HG02981 (cell line): ENCODE results near the gene CCM2L.

Source experiments
- ATAC-seq: cut with Tn5 transposase; IDR thresholded peaks from one replicate; pipeline ENCODE4 v1.9.1; 2021; ENCODE audit warnings: mild to moderate bottlenecking, moderate library complexity; ENCODE audit not compliant: unreplicated experiment

The CCM2L gene

DNA sequence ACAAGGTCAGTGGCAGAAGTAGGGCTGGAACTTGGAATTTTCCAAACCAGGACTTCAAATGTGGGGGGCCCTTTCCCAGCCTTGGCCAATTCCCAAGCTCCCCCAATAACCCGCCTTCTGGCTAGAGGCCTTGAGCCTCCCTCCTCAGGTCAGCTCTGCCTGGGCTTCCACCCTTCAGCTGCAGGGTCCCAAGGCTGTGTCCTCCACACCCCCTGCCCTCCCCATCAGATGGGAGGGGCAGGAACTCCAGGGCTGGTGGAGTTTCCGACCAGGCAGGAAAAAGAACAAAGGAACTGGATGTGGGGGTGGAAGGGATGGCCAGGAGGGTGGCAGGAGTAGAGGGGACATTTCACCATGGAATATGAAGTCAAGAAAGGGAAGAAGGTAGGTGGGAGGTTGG is at the start of gene CCM2L:
Gene CCM2L, plus strand, starts transcription at position 338 of the 400 bp plus-strand sequence. Its CDS starts 17 bp downstream, at position 355.
- ATAC-seq, result no peak

DNA sequence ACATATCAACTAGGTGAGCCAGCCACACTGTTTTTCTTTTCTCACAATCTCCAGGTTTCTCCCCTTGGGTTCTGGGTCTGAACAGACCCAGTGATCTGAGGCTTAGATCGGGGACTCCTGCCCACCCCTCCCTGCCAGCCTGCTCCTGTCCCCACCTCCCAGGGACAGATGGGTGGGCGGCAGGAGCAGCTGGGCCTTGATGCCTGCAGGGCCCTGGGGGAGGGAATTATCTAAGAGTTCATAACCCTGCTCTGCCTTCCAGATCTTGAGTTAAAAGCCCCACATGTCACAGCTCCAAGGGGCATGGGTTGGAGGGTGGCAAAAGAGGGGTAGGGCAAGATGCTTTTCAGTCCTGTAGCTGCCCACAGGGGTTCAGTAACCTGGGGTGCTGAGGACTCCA is 47.5 kb upstream of the CCM2L start:
- no peak for ATAC-seq

DNA sequence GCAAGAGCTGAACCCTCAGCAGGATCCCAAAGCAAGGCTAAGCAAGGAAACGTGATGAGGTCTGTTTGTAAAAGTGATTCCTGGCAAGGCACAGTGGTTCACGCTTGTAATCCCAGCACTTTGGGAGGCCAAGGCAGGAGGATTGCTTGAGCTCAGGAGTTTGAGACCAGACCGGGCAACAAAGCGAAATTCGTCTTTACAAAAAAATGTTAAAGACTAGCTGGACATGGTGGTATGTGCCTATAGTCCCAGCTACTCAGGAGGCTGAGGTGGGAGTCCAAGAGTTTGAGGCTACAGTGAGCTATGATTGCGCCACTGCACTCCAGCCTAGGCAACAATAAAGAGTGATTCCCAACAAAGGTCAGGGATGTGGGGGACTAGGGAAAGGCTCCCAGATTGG is 46.3 kb upstream of the CCM2L start:
- no peak for ATAC-seq

DNA sequence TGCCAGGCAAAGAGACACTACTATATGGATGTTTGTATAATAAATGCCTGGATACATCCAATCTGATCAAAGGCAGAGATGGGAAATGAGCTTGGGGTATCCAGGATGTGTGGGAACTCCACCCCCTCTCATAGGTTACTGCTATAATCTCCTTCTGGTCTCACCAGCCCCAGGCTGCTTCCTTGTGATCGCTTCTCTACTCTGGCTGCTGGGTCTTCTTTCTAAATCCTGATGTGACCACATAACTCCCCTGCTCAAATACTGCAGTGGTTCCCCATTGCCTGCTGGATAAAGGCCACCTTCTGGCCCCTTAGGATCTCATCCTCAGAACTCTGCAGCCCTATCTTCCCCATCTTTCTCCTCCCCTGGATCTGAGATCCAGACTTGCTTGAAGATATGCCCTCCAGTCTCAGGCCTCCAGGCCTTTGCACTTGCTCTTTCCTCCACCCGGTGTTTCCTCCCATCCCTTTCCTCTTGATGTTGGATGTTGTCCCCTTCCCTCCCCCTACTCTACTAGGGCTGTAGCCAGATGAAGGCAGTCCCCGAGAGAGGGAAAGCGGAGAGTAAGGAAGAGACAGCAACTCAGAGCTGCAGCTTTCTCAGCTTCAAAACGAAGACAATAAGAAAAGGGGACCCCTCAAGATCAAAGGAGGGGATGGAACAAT is 43.1 kb upstream of the CCM2L start:
- ATAC-seq, result no peak

DNA sequence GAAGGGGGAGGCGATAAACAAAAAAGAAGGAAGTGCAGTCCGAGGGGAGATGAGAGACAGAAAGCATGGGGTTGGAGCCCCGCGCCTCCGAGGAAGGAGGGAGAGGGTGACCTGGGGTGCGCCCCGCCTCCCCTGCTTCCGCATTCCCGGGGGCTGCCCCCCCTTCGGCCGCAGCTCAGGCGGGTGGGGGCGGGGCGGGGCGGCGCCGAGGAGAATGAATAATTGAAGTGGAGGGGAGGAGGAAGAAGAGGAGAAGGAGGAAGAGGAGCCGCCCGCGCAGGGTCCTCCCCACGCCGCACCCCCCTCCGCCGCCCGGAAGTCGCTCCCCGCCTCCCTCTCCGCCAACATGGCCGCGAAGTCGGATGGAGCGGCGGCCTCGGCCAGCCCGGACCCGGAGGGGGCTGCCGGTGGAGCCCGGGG is 42.4 kb upstream of the CCM2L start, which contains the start of gene XKR7:
Gene XKR7, plus strand, starts transcription at position 322 of the 420 bp plus-strand sequence. Its CDS starts 25 bp downstream, at position 347.
- no peak for ATAC-seq

DNA sequence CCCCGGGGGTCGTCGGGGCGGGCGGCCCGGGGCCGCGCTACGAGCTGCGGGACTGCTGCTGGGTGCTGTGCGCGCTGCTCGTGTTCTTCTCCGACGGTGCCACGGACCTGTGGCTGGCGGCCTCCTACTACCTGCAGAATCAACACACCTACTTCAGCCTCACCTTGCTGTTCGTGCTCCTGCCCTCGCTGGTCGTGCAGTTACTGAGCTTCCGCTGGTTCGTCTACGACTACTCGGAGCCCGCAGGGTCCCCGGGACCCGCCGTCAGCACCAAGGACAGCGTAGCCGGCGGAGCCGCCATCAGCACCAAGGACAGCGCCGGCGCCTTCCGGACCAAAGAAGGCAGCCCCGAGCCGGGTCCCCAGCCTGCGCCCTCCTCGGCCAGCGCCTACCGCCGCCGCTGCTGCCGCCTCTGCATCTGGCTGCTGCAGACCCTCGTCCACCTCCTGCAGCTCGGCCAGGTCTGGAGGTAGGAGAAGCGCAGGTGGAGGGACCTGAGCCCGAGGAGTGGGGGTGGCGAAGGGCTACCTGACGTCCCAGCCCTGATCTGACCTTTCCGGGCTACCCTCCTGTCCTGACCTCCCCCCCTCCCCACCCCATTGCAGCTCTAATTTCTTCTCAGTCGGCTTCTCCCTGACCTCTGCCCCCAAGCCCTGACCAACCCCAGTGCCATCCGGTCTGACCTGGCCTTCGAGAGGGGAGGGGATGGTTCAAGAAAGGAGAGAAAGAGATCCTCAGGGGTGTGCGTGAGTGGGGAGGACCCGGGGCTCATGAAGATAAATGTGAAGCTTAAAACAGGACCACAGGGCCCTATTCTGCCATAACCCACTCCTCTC is 41.7 kb upstream of the CCM2L start:
- no peak for ATAC-seq

DNA sequence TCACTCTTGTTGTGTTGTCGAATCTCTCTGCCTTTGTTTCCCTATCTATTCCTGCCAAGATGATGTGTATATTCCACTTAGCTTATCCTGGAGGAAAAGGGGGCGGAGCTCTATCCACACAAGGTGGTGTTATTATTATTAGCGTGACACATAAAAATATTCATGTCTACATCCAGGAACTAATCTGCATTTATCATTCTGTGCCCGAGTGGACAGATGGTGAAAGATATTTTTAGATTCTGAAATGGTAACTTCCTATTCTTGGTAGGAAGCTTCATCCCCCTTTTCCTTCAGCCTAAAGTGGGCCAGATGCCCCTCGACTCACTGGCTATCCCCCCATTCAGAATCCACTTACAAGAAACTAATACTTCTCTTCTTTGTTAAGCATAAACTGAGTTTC is 40.2 kb upstream of the CCM2L start:
- ATAC-seq, result no peak

DNA sequence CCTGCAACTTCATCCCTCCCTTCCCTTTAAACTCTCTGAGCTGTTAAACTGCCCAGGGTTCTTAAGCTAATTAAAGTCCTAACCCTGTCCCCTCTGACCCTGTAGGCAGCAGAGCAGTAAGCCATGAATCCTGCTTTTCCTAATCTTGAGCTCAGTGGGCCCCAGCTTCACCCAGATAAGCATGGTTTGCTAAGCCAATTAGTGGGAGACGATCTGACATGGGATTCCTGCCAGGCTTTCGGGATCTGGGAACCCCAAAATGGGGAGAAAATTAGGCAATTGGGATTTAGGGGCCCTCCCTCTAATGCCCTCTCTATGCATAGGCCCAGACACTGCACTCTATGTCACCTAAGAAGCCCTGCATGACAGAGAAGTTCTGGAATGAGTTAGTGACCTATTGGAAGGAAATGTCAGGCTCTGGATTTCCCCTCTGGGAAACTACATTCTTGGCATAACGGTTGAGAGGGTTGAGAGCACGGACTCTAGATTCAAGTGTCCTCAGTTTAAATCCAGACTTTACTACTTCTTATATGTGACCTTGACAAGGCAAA is 37.7 kb upstream of the CCM2L start:
- no peak for ATAC-seq

DNA sequence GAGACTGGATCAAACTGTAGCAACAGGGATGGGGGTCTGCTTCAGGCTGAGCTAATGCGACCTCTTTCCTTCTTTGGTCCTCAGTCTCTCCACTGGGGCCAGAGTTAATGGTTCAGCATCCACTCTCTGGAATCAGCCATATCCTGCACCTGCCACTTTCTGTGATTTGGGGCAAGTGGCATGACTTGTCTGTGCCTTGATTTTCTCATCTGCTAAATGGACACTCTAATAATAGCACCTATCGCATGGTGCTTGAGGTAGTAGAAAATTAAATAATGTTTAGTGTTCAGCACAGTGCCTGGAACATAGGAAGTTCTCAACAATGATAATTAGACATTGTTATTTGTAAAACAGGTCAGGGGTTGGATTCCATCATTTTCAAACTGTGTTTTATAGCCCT is 35.9 kb upstream of the CCM2L start:
- ATAC-seq, result no peak

DNA sequence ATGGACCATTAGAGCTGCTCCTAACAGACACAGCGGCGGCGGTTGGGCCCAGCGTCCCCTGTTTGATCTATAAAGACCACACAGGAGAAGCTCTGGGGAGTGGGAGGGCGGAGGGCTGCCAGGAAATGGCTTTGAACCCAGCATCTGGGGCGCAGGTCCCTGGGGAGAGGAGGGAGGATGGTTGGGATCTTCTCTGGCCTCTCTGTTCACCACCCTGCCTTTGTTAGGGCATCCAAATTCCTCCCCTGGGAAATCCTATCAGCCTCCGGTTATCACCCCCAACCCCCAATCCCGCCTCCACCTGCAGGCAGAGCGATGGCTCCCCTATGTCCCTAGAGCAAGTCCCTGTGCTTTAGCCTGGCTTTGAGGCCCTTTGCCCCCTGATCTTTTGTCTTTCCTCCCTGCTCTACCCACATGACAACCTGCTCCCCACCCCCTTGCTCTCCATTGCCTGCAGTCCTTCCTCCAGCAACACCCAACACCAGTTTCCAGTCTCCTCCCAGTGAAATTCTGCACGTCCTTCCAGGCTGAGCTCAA is 35.2 kb upstream of the CCM2L start:
- ATAC-seq, result no peak

DNA sequence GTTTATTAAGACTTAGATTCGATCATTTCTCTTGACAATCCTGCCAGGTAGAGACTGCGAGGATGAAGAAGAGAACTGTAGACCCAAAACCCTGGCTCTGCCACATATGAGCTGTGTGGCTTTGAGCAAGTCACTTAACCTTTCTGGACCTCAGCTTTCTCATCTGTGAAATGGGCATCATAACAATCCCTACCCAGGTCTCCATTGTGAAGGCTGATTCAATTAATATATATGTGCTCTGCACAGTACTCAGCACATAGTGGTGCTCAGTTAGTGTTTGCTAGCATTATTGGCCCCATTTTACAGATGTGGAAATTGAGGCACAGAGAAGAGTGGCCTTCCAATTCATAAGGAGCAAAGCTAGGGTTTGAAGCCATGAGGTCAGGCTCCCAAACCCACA is 34.4 kb upstream of the CCM2L start:
- no peak for ATAC-seq

DNA sequence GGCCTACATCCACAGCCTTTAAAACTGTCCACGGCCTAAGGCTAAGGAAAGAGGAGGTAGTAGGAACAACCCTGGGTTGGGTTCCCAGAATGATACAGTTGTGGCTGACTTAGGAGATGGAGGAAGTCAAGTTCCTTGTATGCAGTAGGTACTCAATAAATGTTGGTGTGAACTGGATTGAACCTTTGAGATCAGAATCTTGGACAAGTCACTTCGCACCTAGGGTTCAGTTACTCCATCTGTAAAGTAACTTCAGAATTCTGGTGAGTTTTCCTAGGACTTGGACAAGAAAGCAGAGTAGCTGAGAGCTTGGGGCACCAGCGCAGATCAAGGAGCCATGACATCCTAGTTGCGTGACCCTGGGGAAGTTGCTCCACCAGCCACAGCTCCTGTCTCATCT is 33.2 kb upstream of the CCM2L start:
- ATAC-seq, result no peak

DNA sequence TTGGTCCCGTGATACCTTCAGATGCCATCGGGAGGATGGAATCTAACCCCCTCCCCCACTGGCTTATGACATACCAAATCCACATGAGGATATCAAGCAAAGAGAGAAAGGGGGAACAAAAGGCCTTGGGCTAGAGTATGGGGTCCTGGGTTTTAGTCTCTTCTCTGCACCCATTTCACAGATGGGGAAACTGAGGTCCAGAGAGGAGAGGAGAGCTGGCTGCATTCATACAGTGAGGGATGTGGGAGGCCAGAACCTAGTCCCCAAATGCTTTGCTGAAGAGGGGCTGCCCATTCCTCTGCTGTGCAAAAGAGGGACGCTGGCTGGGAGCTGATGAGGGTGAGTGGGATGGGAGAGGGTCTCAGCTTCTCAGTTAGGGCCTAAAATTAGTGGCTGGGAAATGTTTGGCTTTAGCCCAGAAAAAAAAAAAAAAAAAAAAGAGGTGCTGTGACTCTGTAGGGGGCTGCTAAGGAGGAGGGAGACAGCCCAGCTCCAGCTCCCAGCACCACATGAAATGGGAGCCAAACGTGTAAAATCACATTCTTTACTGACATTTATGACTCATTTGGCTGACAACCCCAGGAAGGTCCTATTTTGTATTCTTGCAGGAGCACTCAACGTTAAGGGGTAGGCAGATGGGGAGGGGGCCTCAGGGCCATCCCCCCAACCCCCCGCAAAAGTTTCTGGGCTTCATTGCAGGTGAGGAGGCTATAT is 30.4 kb upstream of the CCM2L start:
- ATAC-seq, result no peak

DNA sequence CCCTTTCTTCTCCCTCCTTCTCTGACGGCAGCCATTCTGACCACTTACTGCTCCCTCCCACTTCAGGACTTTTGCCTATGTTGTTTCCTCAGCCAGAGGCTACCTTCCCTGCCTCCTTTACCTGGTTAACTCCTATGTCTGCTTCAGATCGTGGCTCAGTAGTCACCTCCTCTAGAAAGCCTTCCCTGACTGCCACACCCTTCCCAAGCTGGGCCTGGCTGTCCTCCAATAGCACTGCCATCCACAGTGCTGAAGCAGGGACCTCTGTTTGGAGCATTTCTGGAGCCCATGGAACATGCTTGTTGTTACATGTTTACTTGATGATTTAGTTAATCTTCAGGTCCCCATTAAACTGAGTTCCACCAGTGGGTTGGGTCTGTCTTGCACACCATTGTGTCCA is 28.5 kb upstream of the CCM2L start:
- no peak for ATAC-seq

DNA sequence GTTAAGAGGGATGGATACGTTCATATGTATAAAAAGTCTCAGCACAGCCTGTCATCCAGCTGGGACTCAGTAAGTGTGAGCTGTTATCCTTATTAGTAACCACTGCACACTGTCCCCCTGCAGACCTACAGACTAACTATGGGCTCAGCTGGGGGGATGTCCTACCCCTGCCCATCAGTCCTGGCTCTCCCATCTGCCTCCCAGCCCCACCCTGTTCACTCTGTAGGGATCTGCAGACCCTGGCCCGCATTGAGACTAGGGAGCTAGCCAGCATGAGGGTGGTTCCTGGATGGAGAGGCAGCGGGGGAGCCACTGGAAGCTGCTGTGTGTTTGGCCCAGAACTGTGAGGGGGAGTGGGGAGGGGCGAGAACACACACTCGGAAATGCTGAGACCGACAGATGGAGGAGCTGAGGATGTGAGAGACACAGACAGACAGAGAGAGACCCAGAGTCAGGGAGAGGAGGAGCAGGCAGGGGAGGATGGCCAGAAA is 25.2 kb upstream of the CCM2L start:
- ATAC-seq, result no peak

DNA sequence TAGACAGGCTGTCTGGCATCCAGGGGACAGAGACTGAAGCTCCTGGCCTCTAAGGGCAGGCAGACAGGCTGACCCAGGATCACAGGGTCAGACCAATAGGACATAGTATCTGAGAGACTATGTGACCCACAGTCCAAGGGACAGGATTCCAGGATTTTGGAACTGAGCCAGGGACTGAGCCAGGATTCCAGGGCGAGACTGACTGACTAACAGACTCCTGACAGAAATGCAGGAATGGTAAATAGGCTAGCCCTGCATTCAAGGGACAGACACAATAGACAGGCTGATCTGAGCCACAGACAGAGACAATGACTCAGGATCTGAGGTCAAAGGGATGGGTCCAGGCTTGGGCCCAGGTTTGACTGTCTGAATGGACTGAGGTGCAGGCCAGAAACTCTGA is 22.5 kb upstream of the CCM2L start:
- no peak for ATAC-seq

DNA sequence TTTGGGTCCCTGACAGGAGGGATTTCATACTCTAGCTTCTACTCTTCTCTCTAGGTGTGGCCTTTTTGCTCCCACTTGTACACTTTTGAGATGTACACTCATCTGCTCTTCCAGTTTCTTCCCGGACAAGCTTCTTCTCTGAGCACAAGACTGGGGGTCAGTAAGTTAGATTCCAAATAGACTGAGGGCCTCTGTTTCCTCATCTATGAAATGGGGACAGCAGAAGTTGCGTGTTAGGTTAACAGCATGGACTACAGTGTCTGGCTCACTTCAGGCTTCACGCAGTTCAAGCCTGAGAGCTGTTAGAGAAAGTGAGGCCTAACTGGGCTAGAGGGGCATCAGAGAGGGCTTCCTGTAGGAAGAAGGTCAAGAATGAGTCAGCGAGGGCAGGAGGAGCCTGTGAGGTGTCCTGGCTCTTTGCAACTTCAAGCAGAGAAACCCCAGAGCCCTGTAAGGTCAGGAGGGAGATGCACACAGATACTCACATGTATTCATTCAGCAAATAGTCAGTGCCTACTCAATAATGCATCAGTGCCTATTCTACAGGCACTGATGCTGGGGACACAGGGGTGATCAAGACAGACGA is 21.7 kb upstream of the CCM2L start:
- no peak for ATAC-seq

DNA sequence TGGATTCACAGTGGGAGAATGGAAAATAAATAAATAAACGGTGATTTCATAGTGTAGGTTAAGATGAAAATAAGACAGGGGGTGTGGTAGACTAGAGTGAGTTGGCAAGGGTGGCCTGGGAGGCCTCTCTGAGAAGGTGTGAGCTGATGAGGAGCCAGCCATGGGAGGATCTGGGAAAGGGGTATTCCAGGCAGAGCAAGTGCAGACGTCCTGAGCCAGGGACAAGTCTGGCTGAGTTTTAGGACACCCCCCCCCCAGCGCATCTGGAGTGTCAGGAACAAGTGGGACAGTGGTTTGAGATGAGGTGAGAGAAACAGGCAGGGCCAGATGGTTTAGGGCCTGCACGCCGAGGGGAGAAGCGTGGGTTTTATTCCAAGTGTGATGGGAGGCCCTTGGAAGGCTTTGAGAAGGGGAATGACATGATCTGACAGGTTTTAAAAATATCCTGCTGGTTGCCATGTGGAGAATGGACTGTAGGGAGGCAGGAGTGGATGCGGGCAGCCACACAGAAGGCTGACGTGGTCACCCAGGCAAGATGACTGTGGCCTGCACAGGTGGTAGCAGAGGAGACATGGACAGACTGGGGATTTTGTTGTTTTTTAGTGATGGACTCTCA is 21.1 kb upstream of the CCM2L start:
- ATAC-seq, result no peak

DNA sequence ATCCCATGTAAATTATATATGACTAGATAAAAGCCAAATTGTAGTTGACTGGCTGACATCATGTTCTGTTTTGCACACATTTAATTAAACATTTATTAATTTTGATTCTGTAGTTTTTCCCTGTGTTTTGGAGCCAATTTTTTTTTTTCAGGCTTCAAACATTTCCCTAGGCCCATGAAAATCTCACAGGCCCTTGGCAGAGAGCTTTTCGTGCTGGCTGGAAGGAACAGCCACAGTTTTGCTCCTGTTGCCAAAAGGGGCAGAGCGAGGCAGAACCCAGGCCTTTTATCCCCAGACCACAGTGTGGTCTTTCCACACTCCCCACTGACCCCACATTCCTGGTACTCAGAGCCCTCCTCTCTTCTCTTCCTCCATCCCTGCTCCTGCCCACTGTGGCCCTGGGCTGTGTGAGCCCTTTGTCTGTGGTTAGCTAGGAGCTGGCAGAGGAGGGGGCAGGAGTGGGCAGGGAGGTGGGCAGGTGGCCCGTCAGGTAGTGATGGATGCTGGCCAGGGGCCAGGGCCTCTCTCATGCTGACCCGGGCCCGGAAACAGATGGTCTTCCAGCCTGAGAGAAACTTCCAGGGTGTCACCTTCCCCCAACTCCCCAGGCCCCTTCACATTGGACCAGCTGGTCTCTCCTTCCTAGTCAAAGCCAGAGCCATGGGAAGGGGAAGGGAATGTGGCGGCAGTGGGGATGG is 19.4 kb upstream of the CCM2L start:
- no peak for ATAC-seq

DNA sequence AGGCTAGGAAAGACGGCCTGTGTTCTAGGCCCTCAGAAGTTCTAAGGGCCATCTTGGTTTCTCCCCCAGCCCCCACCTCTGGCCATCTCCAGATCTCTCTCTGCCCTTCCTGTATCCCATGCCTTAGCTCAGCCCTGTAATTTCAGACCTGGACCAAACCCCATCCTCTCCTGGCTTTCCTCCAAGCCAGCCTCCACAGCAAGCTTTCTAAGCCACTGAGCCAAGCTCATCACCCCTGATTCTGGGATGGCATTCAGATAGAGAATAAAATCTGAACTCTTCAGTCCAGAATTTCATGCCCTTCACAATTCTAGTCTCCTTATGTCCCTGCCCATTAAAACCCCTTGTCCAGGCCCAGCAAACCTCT is 18.9 kb upstream of the CCM2L start:
- ATAC-seq, result no peak
